Activated CD8-positive, alpha-beta memory T cell treated with anti-CD3 and anti-CD28 coated beads, Interleukin-2, amount 50 U/mL, for 24 hours (primary cell): ENCODE data around the gene GCK.

Source experiments
- DNase-seq: peaks from one replicate; pipeline ENCODE4 v3.0.0-alpha.2; 2020; ENCODE audit errors: extremely low read depth

Gene GCK

DNA sequence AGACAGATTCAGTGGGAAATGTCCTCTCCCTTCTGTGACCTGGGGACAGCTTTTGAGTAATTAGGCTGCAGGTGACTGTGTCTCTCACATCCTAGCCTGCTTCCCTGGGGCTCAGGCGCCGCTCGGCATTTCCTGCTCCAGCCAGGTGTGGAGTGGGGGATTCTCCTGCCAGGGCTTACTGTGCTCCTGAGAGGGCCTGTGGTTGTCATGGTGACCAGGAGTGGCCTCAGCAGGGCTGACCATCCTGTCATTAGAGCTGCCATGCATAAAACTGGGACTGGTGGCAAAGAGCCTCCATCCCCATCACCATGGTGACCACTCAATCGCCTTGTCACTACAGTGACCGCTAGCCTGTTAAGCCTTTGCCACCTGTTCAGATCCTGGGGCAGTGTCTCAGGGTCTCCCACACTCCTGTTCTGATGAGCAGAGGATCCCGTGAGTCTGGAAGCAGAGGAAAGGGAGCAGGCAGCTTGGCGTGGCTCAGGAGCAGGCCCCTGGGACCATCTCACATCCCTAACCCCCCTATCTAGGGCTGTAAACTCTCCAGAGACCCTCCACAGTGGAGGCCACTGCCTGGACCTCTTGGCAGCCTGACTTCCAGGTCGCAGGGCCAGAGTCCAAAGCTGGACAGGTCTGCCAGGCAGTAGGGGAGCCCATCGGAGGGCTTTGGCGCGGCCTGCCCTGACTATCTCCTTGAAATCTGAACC is at the start of gene GCK:
Gene GCK (minus strand): TSS at position 154 of the 707 bp plus-strand sequence. CDS start 486 bp downstream, outside the sequence.
- DNase-seq, result no peak

DNA sequence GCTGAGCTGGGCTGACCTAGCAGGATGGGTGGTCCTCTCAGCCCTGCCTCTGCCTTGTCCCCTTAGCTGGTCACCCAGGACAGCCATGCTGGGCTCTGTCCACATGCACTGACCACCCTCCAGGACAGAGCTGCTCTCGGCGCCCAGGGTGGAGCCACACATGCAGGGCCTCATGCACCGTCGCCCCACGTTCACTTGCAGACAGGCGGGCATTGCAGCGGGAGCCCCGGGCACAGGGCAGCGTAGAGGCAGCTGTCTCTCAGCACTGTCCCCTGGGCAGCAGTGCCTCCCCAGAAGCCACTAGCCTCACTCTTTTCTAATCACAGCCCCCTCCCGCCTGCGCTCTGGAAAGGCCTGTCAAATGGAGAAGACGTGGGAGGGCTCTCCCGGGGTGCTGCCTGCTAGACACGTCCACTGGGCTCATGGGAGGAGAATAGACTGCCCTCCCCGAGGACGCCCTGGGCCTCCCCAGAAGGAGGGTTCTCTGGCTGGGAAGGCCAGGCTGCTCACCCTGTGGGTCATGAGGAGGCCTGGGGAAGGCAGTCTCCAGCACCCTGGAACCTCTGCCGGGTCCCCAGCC is 49.0 kb upstream of the GCK start:
- DNase-seq, result no peak

DNA sequence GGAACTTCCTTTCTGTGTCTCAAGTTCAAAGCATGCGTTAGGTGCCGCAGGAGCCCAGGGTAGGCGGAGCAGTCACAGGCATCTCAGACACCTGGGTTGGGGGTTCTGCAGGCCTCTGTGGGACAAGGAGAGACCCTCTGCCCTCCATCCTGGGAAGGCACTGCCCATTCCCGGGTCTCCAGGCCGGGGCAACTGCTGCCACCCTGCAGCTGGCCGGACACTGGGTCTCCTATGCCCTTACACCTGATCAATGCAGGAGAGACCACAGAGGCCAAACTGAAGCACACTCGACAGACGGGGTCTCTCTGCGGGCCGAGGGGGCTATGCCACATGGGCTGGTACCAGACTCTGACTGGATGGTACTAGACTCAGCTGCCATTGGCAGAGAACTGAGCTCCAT is 48.5 kb upstream of the GCK start:
- no peak for DNase-seq

DNA sequence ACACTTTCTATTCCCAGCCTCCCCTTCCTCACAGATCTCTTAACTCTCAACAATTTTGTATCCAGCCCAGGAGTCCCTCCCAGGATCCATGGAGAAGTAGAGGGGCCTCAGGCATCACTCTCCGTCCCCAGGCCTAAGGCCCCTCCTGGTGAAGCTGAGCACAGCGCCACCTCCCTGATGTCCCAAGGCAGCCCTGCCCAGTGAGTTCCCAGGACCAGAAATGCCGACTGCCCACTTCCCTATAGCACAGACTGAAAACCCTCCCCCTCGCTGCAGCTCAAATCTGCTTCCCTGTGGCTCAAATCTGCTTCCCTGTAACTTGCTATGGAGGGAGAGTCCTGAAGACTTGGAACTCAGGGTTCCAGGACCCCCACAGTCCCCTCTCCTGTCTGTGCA is 47.1 kb upstream of the GCK start:
- no peak for DNase-seq

DNA sequence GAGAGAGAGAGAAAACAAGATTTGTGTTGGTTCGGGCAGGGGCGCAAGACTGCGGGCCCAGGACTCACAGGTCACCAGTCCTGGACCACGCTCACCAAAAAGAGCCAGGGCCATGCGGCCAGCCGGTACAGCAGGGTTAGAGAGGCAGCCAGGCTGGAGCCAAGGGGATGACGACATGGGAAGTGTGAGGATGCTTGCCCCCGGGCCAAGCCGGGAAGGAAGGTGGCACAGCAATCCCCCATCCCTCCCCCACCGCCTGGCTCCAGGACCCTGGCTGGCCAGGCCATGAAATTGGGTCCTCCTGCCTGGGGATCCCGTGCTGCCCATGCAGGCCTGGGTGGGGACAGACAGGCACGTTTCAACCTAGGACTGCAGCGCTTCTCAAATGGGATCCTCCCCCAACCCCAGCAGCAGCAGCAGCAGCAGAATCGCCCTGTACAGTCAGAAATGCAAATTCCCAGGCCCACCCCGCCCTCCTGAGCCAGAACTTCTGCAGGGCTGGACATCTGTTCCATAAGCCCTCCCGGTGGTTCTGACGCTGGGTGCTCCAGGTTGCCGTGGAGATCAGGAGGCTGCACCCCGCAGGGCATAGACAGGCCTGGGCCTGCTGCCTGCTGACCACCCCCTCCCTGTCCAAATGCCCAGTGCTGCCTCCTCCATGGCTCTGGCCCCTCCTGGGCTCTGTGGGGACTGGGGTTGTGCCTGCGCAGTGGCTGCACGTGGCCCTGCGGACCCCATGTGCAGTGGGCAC is 46.5 kb upstream of the GCK start:
- no peak for DNase-seq

DNA sequence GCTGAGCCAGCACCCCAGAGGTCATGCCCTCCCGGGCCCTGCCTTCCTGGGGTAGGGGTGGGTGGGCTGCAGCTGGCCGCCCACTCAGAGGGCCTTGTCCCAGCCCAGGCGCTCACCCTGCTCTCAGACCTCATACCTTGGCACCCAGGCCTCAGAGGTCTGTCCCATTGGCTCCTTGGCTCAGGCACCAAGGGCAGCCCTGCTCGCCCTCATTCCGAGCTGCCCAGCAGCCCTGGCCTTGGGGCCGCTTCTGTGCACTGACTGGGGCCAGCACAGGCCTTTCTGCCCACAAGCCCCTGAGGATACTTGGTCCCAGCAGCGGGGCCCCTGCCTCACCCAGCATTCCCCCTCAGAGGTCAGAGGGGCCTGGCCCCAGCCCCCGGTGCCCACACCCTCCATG is 45.8 kb upstream of the GCK start:
- no peak for DNase-seq

DNA sequence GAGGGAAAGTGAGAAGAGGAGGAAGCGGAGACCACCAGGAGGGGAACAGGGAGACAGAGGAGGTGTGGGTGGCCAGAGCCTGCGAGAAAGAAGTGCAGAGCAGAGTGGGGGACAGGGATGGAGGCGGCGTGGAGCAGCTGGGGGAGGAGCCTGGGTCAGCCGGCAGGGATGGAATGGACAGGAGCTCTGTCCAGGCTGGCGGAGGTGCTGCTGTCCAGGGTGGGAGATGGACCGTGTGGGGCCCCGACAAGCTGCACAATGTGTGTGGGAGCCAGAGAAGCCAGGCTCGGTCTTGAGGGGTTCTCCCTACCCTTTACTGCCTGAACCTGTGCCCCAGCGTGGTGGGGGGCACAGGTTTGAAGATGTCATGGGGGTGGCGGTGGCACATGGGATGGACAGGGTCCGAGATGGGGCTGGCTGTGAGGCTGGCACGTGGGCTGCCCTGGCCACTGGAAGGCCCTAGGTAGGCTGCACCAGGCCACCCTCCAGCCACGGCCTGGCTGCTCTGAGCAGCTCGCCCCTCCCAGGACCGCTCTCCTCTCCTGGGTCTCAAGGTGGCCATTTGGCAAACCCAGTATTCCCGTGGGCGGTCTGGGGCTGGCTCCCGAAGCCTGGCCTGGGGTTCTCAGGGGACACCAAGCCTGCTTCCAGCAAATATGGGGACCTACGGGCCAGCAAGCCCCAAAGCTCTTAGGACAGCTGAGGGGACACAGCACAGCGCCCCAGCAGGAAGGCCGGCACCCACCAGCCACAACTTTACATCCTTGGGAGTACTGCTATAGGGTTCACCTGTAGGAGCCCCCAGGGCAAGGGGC is 43.9 kb upstream of the GCK start:
- no peak for DNase-seq

DNA sequence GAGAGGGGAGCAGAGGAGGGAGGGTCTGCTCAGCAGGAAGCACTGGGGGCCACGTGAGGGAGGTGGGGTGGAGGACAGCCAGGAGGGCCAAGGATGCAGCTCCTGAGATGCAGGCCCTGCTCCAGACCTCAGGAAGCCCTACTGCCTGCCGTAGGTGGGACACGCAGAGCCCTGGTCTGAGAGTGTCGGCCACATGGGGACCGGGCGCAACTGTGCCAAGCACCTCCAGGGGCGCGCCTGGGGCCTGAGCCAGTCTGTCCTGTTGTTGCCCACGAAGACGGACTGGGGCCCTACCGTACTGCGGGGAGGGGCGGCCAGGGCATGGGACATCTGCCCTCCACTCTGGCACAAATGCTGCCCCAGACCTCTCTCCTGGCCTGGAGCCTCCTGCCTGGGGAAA is 43.2 kb upstream of the GCK start:
- DNase-seq, result no peak

DNA sequence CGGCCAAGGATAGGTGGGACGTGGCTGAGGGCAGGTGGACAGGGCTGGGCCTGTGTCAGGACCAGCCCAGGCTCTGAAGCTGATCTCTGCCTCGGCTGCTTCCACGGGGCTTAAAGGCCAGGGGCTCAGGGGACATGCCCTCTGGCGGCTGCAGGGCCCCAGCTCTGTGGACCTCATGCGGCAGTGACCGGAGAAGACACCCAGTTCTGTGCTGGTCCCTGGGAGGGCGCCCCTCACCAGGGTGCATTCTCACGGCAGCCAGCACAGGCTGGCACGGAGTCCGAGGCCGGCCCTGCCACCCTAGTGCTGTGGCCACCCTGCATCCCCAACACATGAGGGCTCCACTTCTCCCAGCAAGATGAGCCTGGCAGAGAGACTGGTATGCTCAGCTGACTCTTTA is 41.8 kb upstream of the GCK start:
- no peak for DNase-seq

DNA sequence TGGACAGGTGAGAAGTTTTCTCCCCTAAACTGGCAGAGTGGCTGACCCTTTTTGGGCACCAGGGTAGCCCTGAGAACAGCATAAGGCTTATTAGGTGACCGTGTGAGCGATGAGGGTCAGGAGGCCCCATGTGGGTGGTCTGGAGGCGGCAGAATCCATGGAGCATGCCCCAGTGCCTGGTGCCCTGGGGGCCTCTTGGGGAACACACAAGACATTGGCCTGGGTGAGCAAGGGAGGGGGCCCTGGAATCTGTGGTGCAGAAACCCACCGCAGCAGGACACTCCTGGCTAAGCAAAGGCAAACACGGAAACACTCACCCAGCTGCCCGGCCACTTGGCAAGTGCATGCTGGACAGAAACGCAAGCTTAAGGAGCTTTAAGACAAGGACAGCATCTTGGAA is 41.0 kb upstream of the GCK start:
- DNase-seq, result no peak

DNA sequence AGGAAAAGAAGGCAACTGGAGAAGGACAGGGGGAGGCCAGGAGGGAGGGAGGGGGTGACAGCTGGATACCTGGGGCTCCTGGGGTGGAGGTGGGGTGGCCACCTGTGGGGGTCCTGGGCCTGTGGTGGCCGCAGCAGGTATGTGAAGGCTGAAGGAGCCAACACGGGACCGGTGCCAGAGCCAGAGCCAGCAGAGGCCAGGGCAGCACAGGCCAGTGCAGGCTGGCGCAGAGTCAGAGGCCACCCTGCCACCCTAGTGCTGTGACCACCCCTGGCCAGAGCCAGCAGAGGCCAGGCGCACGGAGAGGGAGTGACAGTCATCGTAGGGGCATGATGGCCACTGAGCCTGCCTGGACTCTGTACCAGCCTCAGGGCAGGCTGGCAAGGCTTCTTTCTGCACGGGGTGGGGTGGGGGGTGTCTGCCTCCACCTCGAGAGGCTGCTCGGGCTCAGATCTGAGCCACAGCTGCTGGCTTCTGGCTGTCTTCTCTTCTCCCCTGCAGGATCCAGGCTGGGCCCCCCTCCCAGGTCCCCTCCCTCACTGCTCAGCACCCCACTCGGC is 40.4 kb upstream of the GCK start:
- DNase-seq, result no peak

DNA sequence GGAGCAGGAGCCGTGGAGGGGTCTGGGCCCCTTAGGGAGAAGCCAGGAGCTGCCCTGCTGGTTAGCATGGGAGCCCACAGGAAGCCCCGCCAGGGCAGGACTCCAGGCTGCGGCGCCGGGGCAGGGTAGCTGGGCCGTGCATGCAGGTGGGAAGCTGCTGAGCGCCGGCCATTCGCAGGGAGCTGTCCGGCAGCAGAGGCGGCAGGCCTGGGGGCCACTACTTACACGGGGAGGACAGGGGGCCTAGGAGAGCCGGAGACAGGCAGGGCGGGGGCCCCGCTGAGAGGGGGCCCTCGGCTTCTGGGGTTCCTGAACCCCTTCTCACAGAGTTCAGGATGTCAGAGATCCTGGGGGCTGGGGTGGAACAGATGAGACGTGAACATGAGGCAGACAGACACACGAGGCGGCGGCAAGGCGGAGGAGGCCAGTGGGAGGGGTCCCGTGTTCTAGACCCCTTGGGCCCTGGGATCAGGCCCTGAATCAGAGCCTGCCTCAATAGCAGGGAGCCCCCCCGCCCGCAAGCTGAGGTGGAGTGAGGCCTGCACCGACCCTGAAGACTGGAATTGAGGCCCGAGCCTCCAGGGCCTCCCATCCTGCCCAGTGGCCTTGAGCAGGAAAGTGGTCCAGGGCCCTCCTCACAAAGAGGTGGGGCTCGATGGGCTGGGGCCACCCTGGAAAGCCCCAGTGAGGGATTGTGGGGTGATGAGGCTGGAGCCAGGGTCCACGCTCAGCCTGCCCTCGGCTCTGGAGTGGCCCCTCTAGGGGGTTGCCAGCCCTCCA is 39.5 kb upstream of the GCK start:
- DNase-seq, result no peak

DNA sequence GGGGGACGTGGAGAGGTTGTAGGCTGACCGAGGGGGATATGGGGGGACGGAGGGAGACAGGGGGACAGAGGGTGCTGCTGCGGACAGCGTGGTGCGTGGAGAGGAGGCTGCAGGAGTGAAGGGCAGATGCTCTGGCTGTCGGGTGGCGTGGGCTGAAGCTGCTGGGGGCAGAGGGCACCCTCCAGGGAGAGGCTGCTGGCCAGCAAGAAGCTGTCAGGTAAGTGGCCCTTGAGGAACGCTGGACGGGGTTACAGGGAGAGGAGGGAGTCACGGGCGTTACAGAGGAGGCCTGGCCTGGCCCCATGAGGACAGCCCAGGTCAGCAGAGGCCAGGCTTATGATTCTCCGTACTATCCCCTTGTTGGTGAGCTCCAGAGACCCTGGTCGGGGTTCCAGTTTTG is 38.7 kb upstream of the GCK start:
- DNase-seq, result no peak

DNA sequence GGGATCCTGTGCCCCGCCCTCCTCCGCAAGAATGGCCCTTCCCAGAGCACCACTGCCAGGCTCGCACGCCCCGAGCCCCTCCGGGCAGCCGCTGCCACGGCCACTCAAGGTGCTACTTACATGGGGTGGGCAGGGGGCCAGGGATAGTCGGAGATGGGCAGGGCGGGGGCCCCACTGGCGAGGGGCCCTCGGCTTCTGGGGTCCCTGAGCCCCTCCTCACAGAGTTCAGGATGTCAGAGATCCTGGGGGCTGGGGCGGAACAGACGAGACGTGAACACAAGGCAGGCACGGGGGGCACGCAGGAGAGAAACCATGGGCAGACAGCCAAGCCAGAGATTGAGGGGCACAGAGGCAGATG is 37.1 kb upstream of the GCK start:
- no peak for DNase-seq

DNA sequence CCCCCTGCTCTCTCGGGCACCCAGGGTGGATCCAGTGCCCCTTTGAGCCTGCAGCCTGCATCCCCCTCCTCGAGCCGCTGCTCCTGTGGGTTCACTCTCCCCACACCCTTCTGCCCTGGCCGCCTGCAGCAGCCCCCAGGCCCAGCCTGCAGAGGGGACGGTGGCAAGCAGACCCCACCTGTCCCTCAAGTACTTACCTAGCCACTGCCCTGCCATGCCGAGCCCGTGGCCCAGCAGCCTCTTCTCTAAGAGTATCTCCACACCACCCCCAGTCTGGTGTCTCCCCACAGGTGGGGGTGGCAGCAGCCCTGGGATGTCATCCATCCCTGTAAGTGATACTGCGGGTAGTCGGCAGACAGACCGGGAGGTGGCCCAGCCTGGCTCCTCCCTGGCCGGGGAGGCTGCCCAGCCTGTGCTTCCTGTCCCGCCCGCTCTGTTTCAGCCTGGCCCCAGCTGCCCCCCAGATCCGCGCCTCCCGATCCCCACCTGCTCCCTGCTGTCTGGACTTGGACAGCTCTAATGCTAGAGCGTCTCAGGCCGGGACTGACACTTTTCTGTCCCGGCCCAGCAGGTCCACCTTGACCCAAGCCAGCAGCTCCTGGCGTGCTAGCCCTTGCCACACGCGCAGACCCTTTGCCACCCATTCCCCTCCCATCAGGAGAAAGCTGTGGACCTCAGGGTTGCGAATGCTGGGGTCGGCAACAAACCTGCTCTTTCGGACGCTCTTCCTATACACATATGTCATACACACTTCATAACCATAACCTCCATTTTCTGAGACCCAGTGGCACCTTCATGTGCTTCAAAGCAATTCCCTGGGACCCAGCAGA is 36.5 kb upstream of the GCK start:
- DNase-seq, result no peak

DNA sequence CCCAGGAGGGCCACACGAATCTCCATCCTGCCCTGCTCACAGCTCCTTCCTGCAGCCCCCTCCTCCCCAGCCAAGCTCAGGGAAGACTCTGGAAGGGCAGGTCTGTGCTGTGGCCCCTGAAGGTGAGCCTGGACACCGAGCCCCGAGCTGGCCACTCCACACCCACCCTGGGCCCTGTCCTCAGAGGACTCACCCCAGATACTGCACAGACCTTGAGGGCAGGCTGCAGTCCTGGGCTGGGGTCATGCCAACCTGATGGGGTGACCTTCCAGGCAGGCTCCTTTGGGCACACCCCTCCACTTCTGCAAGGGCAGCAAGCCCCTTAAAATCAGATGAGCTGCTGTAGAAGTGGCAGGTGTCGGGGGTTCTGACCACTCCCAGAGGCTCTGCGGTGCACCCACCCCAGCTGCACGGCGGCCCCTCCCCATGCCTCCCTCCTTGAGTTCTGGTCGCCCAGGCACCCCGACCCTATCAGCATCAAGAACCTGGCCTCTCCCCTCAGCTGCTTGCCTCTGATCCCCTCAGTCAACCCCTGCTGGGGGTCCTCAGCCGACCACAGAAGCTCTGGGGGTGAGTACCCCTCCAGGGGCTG is 35.8 kb upstream of the GCK start:
- DNase-seq, result no peak

DNA sequence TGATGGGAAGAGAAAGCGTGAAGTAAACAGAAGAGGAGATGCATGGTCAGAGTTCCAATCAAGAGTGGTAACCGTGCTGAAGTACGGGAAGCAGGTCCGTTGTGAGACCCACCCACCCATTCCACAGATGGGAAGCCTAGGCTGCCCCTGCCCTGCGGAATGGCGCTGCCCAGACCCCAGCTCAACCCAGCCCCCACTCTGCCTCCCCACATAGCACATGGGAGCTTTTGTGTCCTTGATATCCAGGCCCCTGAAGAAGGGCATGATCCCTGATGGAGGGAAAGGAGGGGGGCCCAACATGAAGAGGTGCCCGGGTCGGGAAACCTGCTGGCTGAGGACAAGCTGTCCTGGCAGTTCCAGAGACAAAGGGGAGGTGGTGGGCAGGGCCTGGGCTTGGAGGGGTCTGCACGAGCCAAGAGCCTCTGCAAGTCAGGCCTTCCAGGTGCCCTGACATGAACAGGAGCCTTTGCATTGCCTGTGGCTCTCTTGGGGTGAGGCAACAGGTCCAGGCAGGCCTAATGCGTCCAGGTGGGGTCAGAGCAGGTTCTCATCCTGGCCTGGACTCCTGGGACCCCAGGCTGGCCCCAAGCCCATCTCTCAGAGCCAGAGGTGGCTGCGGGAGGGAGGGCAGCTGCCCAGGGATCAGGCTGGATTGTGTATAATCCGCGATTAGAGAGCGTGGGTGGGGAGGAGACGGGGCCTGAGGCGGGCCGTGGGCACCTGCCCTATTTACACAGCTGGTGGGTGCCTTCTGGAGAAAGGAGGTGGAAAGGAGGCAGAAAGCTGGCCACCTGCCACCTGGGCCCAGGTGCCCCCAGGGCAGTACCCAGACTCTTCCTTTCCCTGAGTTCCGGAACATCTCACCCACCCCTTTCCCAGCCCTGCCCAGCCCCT is 35.1 kb upstream of the GCK start:
- DNase-seq, result no peak

DNA sequence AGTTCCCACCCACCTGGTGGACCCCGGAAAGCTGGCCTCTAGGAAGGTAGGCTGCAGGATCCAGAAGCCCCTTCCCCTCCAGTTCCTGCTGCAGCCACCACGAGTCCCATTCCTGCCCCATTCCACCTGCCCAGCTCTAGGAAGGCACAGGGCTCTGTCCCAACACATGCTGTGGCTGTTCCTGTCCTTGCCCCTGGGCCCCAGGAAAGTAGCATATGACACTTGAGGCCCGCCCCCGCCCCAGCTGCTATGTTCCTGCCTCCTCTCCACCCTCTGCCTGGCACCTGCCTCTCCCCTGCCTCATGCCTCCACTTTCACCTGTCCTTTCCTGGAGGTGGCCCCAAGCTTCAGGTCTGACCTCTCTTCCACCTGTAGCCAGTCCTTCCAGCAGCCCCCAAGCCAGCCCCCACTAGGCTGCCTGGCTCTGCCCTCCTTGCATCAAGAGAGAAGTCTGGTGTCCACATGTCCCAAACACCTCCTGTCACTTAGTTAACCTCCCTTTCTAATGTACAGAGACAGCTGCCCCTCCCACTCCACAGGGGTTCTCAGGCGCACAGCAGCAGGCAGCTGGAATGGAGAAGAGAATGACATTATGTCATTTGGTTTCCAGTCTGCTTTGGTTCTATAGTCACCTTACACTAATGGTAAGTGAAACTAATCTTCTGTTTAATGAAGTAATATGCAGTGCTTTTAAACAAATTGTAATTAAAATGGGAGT is 34.3 kb upstream of the GCK start:
- DNase-seq, result no peak
